H1 (cell line): ENCODE results near the gene HOXC5.

ENCODE experiments used
- BCL11A ChIP-seq, 2 experiments: IDR thresholded peaks; one replicate each; pipeline ENCODE4 v1.6.1; 2011; ENCODE audit warnings: low read depth in 2 of 2, low read length in 2 of 2, mild to moderate bottlenecking in 2 of 2
- CBX5 ChIP-seq: fragments of 300-800, 300-1000 bp; sonication (generic); IDR thresholded peaks from 2 replicates; pipeline ENCODE4 v1.7.1; 2016; ENCODE audit warnings: antibody characterized with exemption, low read length, low read depth
- JUND ChIP-seq: IDR thresholded peaks from 2 replicates; pipeline ENCODE4 v1.6.1; 2011; ENCODE audit warnings: mild to moderate bottlenecking, improper control_type of control experiment, low read length
- KDM1A ChIP-seq: fragments of 200-600, 300-600 bp; sonication (generic); IDR thresholded peaks from 2 replicates; pipeline ENCODE4 v1.7.1; 2016; ENCODE audit warnings: mild to moderate bottlenecking, low read length, borderline replicate concordance
- POLR2A ChIP-seq, 2 experiments: IDR thresholded peaks; 1 replicate in 1 of 2; 2 replicates in 1 of 2; pipeline ENCODE4 v1.6.1; 2011; ENCODE audit warnings: low read depth in 2 of 2, low read length in 2 of 2, mild to moderate bottlenecking in 2 of 2; ENCODE audit errors: control extremely low read depth in 1 of 2
- RAD21 ChIP-seq, 2 experiments: IDR thresholded peaks in 1 of 2; conservative IDR thresholded peaks in 1 of 2; 2 replicates each; pipeline ENCODE4 v1.6.1; 2011; ENCODE audit warnings: low read depth in 2 of 2, low read length in 2 of 2, improper control_type of control experiment in 1 of 2, inconsistent platforms in 1 of 2, mild to moderate bottlenecking in 1 of 2, moderate library complexity in 1 of 2
- SIN3A ChIP-seq, 2 experiments: IDR thresholded peaks in 1 of 2; conservative IDR thresholded peaks in 1 of 2; 2 replicates each; pipeline ENCODE4 v1.6.1; 2011 to 2012; ENCODE audit warnings: low read length in 2 of 2, improper control_type of control experiment in 1 of 2, low read depth in 1 of 2, mild to moderate bottlenecking in 1 of 2
- YY1 ChIP-seq: IDR thresholded peaks from 2 replicates; pipeline ENCODE4 v1.6.1; 2011; ENCODE audit warnings: low read depth, mild to moderate bottlenecking, low read length
- TF ChIP-seq, protein P1 (sequence below), 3 experiments: IDR thresholded peaks; 1 replicate in 2 of 3; 2 replicates in 1 of 3; pipeline versions ENCODE4 v1.5.1 to v1.6.1; 2011; ENCODE audit warnings: low read length in 3 of 3, mild to moderate bottlenecking in 3 of 3, inconsistent platforms in 2 of 3, low read depth in 1 of 3, moderate library complexity in 1 of 3; ENCODE audit not compliant: insufficient read depth in 1 of 3; ENCODE audit errors: control extremely low read depth in 1 of 3
- TF ChIP-seq, protein P2 (sequence below): IDR thresholded peaks from 2 replicates; pipeline ENCODE4 v1.6.1; 2011; ENCODE audit warnings: low read depth, mild to moderate bottlenecking, low read length; ENCODE audit not compliant: insufficient read depth

DNA sequence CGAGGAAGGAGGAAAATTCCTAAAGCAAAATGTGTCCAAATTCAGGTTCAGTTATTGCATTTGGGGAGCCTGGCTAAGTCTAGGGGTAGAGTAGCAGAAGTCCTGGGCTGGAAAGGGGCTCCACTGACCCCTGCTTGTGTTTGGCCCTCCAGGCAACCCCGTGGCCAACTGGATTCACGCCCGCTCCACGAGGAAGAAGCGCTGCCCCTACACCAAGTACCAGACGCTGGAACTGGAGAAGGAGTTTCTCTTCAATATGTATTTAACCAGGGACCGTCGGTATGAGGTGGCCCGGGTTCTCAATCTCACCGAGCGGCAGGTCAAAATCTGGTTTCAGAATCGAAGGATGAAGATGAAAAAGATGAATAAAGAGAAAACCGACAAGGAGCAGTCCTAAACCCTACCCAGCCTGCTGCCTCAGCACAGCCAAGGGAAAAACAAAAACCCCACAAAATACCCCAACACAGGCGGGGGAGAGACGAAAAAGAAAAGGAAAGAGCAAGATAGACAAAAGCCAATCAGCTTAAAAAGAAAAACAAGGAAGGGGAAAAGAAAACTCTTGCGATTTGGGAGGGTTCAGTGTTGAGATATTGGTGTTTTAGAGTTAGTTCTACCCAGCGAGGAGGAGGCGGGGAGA, 30.5 kb upstream of the HOXC5 start:
- TF ChIP-seq, protein P1, sequence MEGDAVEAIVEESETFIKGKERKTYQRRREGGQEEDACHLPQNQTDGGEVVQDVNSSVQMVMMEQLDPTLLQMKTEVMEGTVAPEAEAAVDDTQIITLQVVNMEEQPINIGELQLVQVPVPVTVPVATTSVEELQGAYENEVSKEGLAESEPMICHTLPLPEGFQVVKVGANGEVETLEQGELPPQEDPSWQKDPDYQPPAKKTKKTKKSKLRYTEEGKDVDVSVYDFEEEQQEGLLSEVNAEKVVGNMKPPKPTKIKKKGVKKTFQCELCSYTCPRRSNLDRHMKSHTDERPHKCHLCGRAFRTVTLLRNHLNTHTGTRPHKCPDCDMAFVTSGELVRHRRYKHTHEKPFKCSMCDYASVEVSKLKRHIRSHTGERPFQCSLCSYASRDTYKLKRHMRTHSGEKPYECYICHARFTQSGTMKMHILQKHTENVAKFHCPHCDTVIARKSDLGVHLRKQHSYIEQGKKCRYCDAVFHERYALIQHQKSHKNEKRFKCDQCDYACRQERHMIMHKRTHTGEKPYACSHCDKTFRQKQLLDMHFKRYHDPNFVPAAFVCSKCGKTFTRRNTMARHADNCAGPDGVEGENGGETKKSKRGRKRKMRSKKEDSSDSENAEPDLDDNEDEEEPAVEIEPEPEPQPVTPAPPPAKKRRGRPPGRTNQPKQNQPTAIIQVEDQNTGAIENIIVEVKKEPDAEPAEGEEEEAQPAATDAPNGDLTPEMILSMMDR (IDR thresholded peaks at IDR 0.05; ENCODE audit: control extremely low read depth in 1 of 3, insufficient read depth in 1 of 3, low read depth in 1 of 3, low read length in 3 of 3), result no peak
- TF ChIP-seq KDM1A (no peak), YY1 (no peak), SIN3A (conservative IDR thresholded peaks at IDR 0.05 in 1 of 2, IDR thresholded peaks at IDR 0.05 in 1 of 2; ENCODE audit: low read depth in 1 of 2, low read length in 2 of 2) (no peak), POLR2A (IDR thresholded peaks at IDR 0.05; ENCODE audit: control extremely low read depth in 1 of 2, low read depth in 2 of 2, low read length in 2 of 2) (no peak), RAD21 (IDR thresholded peaks at IDR 0.05 in 1 of 2, conservative IDR thresholded peaks at IDR 0.05 in 1 of 2; ENCODE audit: low read depth in 2 of 2, low read length in 2 of 2) (no peak), JUND (no peak), BCL11A (IDR thresholded peaks at IDR 0.05; ENCODE audit: low read depth in 2 of 2, low read length in 2 of 2) (no peak), CBX5 (no peak)
- TF ChIP-seq, protein P2, sequence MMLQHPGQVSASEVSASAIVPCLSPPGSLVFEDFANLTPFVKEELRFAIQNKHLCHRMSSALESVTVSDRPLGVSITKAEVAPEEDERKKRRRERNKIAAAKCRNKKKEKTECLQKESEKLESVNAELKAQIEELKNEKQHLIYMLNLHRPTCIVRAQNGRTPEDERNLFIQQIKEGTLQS, result no peak
